ENCODE measurements around the gene GPR75. TPM values are rescaled to one million over a fixed set of nuclear protein-coding genes. Genes with fewer than 3 reads are reported as not detected.

The GPR75 gene
- total and polyA plus RNA-seq, 2 experiments from 2014 or later = 0.34 to 4.1 TPM

DNA sequence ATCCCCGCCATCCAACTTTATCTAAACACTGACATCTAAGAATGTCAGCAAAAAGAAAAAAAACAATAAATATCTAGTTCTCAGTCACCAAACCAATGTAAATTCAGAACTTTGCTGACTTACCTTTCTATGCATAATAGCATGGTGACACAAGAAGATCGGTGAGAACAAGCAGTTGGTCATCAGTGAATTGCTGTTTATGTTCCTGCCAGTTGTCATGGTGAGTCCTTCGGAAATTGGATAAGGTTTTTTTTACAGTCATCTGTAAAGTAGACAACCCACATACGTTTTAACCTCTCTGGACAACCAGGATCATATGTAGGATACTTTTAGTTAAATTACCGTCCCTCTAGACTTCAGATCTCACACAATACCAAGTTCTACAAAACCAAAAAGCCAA, 6.2 kb upstream of the GPR75 start:
- Histone ChIP-seq H3K4me1 (ENCODE audit: insufficient read depth) (0 out of 2 replicates have a peak, but pooled peaks cover 3% of the 10 kb centered on the region), H3K4me3 (no peak overlapping the region), H3K9me2 (ENCODE audit: insufficient read depth) (no peaks in the 10 kb centered on the region), H3K36me3 (ENCODE audit: insufficient read depth) (peaks cover 29% of the 10 kb centered on the region; the same call in 1 of the 2 replicates), H3K4me2 (no peak overlapping the region), H3K27ac (ENCODE audit: low read depth) (no peak overlapping the region), H3K79me2 (replicated peaks; ENCODE audit: insufficient read depth) (no peaks in the 10 kb centered on the region; the same call in 1 of the 2 replicates), H2AFZ (no peak overlapping the region), H4K20me1 (replicated peaks; ENCODE audit: insufficient read depth) (no peaks in the 10 kb centered on the region), H3K27me3 (ENCODE audit: insufficient read depth) (no peaks in the 10 kb centered on the region), H3F3A (replicated peaks; ENCODE audit: low read depth) (no peaks in the 10 kb centered on the region; the same call in 1 of the 2 replicates)
- Mint-ChIP-seq H3K4me1 (peaks cover 3% of the 10 kb centered on the region; the same call in 2 of the 3 replicates), H3K27ac (no peak overlapping the region), H3K36me3 (ENCODE audit: low read depth) (peaks cover 41% of the 10 kb centered on the region), H3K4me3 (no peak overlapping the region), H3K9me3 (no peaks in the 10 kb centered on the region), H3K27me3 (ENCODE audit: insufficient read depth, low read depth, poor library complexity) (no peaks in the 10 kb centered on the region)
- no peak for ATAC-seq
- TF ChIP-seq NANOG (IDR thresholded peaks at IDR 0.05; ENCODE audit: borderline replicate concordance) = no peak
- no peak for TF ChIP-seq STAT1 (IDR thresholded peaks at IDR 0.05; ENCODE audit: unreplicated experiment)
- TF ChIP-seq, protein P1, sequence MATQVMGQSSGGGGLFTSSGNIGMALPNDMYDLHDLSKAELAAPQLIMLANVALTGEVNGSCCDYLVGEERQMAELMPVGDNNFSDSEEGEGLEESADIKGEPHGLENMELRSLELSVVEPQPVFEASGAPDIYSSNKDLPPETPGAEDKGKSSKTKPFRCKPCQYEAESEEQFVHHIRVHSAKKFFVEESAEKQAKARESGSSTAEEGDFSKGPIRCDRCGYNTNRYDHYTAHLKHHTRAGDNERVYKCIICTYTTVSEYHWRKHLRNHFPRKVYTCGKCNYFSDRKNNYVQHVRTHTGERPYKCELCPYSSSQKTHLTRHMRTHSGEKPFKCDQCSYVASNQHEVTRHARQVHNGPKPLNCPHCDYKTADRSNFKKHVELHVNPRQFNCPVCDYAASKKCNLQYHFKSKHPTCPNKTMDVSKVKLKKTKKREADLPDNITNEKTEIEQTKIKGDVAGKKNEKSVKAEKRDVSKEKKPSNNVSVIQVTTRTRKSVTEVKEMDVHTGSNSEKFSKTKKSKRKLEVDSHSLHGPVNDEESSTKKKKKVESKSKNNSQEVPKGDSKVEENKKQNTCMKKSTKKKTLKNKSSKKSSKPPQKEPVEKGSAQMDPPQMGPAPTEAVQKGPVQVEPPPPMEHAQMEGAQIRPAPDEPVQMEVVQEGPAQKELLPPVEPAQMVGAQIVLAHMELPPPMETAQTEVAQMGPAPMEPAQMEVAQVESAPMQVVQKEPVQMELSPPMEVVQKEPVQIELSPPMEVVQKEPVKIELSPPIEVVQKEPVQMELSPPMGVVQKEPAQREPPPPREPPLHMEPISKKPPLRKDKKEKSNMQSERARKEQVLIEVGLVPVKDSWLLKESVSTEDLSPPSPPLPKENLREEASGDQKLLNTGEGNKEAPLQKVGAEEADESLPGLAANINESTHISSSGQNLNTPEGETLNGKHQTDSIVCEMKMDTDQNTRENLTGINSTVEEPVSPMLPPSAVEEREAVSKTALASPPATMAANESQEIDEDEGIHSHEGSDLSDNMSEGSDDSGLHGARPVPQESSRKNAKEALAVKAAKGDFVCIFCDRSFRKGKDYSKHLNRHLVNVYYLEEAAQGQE (IDR thresholded peaks at IDR 0.05; ENCODE audit: unreplicated experiment) = no peak
- no peak for TF ChIP-seq JUNB (IDR thresholded peaks at IDR 0.05; ENCODE audit: unreplicated experiment)
- TF ChIP-seq, protein P2, sequence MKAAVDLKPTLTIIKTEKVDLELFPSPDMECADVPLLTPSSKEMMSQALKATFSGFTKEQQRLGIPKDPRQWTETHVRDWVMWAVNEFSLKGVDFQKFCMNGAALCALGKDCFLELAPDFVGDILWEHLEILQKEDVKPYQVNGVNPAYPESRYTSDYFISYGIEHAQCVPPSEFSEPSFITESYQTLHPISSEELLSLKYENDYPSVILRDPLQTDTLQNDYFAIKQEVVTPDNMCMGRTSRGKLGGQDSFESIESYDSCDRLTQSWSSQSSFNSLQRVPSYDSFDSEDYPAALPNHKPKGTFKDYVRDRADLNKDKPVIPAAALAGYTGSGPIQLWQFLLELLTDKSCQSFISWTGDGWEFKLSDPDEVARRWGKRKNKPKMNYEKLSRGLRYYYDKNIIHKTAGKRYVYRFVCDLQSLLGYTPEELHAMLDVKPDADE (IDR thresholded peaks at IDR 0.05) = no peak
- TF ChIP-seq, protein P3, sequence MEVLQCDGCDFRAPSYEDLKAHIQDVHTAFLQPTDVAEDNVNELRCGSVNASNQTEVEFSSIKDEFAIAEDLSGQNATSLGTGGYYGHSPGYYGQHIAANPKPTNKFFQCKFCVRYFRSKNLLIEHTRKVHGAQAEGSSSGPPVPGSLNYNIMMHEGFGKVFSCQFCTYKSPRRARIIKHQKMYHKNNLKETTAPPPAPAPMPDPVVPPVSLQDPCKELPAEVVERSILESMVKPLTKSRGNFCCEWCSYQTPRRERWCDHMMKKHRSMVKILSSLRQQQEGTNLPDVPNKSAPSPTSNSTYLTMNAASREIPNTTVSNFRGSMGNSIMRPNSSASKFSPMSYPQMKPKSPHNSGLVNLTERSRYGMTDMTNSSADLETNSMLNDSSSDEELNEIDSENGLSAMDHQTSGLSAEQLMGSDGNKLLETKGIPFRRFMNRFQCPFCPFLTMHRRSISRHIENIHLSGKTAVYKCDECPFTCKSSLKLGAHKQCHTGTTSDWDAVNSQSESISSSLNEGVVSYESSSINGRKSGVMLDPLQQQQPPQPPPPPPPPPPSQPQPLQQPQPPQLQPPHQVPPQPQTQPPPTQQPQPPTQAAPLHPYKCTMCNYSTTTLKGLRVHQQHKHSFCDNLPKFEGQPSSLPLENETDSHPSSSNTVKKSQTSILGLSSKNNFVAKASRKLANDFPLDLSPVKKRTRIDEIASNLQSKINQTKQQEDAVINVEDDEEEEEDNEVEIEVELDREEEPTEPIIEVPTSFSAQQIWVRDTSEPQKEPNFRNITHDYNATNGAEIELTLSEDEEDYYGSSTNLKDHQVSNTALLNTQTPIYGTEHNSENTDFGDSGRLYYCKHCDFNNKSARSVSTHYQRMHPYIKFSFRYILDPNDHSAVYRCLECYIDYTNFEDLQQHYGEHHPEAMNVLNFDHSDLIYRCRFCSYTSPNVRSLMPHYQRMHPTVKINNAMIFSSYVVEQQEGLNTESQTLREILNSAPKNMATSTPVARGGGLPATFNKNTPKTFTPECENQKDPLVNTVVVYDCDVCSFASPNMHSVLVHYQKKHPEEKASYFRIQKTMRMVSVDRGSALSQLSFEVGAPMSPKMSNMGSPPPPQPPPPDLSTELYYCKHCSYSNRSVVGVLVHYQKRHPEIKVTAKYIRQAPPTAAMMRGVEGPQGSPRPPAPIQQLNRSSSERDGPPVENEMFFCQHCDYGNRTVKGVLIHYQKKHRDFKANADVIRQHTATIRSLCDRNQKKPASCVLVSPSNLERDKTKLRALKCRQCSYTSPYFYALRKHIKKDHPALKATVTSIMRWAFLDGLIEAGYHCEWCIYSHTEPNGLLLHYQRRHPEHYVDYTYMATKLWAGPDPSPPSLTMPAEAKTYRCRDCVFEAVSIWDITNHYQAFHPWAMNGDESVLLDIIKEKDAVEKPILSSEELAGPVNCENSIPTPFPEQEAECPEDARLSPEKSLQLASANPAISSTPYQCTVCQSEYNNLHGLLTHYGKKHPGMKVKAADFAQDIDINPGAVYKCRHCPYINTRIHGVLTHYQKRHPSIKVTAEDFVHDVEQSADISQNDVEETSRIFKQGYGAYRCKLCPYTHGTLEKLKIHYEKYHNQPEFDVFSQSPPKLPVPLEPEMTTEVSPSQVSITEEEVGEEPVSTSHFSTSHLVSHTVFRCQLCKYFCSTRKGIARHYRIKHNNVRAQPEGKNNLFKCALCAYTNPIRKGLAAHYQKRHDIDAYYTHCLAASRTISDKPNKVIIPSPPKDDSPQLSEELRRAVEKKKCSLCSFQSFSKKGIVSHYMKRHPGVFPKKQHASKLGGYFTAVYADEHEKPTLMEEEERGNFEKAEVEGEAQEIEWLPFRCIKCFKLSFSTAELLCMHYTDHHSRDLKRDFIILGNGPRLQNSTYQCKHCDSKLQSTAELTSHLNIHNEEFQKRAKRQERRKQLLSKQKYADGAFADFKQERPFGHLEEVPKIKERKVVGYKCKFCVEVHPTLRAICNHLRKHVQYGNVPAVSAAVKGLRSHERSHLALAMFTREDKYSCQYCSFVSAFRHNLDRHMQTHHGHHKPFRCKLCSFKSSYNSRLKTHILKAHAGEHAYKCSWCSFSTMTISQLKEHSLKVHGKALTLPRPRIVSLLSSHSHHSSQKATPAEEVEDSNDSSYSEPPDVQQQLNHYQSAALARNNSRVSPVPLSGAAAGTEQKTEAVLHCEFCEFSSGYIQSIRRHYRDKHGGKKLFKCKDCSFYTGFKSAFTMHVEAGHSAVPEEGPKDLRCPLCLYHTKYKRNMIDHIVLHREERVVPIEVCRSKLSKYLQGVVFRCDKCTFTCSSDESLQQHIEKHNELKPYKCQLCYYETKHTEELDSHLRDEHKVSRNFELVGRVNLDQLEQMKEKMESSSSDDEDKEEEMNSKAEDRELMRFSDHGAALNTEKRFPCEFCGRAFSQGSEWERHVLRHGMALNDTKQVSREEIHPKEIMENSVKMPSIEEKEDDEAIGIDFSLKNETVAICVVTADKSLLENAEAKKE (CRISPR knock-in tag; IDR thresholded peaks at IDR 0.05) = no peak
- no peak for TF ChIP-seq ZNF331 (CRISPR knock-in tag; IDR thresholded peaks at IDR 0.05; ENCODE audit: low read depth)
- no peak for TF ChIP-seq POLR2AphosphoS5 (IDR thresholded peaks at IDR 0.05; ENCODE audit: low read depth)
- no peak for TF ChIP-seq ZNF114 (CRISPR knock-in tag; IDR thresholded peaks at IDR 0.05)
- no peak for TF ChIP-seq EZH2phosphoT487 (IDR thresholded peaks at IDR 0.05; ENCODE audit: unreplicated experiment)
- TF ChIP-seq EZH2 (IDR thresholded peaks at IDR 0.05; ENCODE audit: low read depth, unreplicated experiment) = no peak
- TF ChIP-seq, protein P4, sequence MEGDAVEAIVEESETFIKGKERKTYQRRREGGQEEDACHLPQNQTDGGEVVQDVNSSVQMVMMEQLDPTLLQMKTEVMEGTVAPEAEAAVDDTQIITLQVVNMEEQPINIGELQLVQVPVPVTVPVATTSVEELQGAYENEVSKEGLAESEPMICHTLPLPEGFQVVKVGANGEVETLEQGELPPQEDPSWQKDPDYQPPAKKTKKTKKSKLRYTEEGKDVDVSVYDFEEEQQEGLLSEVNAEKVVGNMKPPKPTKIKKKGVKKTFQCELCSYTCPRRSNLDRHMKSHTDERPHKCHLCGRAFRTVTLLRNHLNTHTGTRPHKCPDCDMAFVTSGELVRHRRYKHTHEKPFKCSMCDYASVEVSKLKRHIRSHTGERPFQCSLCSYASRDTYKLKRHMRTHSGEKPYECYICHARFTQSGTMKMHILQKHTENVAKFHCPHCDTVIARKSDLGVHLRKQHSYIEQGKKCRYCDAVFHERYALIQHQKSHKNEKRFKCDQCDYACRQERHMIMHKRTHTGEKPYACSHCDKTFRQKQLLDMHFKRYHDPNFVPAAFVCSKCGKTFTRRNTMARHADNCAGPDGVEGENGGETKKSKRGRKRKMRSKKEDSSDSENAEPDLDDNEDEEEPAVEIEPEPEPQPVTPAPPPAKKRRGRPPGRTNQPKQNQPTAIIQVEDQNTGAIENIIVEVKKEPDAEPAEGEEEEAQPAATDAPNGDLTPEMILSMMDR (conservative IDR thresholded peaks at IDR 0.05; ENCODE audit: low read depth in 2 of 2) = no peak
- TF ChIP-seq CREB1 (CRISPR knock-in tag; IDR thresholded peaks at IDR 0.05; ENCODE audit: low read depth) = no peak
- no peak for DNase-seq (ENCODE audit: low spot score)

Measured in GM23338 (cell line).